OCI-LY1 (cell line): ENCODE measurements around the gene IL16.

Source experiments
- CTCF ChIP-seq: fragments of 200-600 bp; sonication (generic), shearing (Covaris generic); IDR thresholded peaks from 2 replicates; pipeline ENCODE4 v1.5.1; 2017; ENCODE audit warnings: mild to moderate bottlenecking, antibody characterized with exemption, low read length, moderate library complexity, mixed read lengths
- EZH2 ChIP-seq: fragments of 200-600 bp; sonication (generic), shearing (Covaris generic); IDR thresholded peaks from 2 replicates; pipeline ENCODE4 v1.8.0; 2017; ENCODE audit warnings: borderline replicate concordance, mixed run types, mild to moderate bottlenecking, antibody characterized with exemption, low read length, moderate library complexity, mixed read lengths

- TF ChIP-seq CTCF (no peak), EZH2 (no peak)
Observed at GRCh38 chr15:81174125-81174791, 22.4 kb upstream of the IL16 start.
